Hepatic stellate cell (primary cell): Measurements from ENCODE around the gene TFCP2L1.

Experiments used
- DNase-seq: peaks from one replicate; pipeline ENCODE4 v3.0.0; 2011; ENCODE audit warnings: low spot score

The TFCP2L1 gene

GRCh38 chr2:121172456-121172855 is 112.5 kb downstream of the TFCP2L1 start:
- no peak for DNase-seq

- DNase-seq, result no peak
These were observed 113.3 kb downstream of the TFCP2L1 start for GRCh38 chr2:121171625-121172119.

GRCh38 chr2:121170577-121170976 is 114.4 kb downstream of the TFCP2L1 start:
- no peak for DNase-seq

- DNase-seq, result no peak
These were observed 117.6 kb downstream of the TFCP2L1 start for GRCh38 chr2:121167411-121167810.
